HL-60 (cell line): ENCODE results near the gene FAM120AOS.

Experiments used
- DNase-seq, 2 experiments: peaks; one replicate each; pipeline ENCODE4 v3.0.0-alpha.2; 2010 to 2020; ENCODE audit warnings: low read depth in 1 of 2, low spot score in 1 of 2
- H3K27ac ChIP-seq: fragments of 250-450 bp; sonication (Bioruptor Pico); replicated peaks from 2 replicates; pipeline ENCODE4 v1.5.1; 2020; ENCODE audit warnings: mild to moderate bottlenecking, moderate library complexity
- H3K27me3 ChIP-seq: fragments of 250-450 bp; sonication (Bioruptor Pico); 2 replicates; pipeline ENCODE4 v1.5.1; 2021; ENCODE audit warnings: mild to moderate bottlenecking, moderate library complexity; ENCODE audit not compliant: insufficient read depth, poor library complexity, severe bottlenecking
- H3K4me3 ChIP-seq: replicated peaks from 2 replicates; pipeline ENCODE4 v1.5.1; 2011; ENCODE audit warnings: mild to moderate bottlenecking, control low read depth, low read length; ENCODE audit not compliant: insufficient read depth
- CTCF ChIP-seq: IDR thresholded peaks from one replicate; pipeline ENCODE4 v1.5.1; 2011; ENCODE audit warnings: low read length, control low read depth, inconsistent platforms; ENCODE audit not compliant: insufficient read depth
- GABPA ChIP-seq: IDR thresholded peaks from 2 replicates; pipeline ENCODE4 v1.6.1; 2012; ENCODE audit warnings: low read depth
- POLR2AphosphoS5 ChIP-seq: IDR thresholded peaks from 2 replicates; pipeline ENCODE4 v1.6.1; 2012; ENCODE audit warnings: low read depth
- REST ChIP-seq: IDR thresholded peaks from 2 replicates; pipeline ENCODE4 v1.6.1; 2012; ENCODE audit warnings: low read depth; ENCODE audit not compliant: insufficient replicate concordance
- SPI1 ChIP-seq: IDR thresholded peaks from 2 replicates; pipeline ENCODE4 v1.6.1; 2012; ENCODE audit warnings: low read depth, mild to moderate bottlenecking, borderline replicate concordance

Gene FAM120AOS

GRCh38 chr9:93467462-93467861, 14.1 kb upstream of the FAM120AOS start:
- Histone ChIP-seq H3K27ac (no peak overlapping the region), H3K4me3 (no peak overlapping the region), H3K27me3 (no peaks in the 10 kb centered on the region)
- DNase-seq = no peak
- no peak for TF ChIP-seq GABPA
- TF ChIP-seq REST = no peak
- no peak for TF ChIP-seq SPI1
- TF ChIP-seq CTCF = no peak
- TF ChIP-seq POLR2AphosphoS5 = no peak

- H3K4me3 ChIP-seq = no peak overlapping the region
- no peak for DNase-seq
- no peak for TF ChIP-seq POLR2AphosphoS5
- TF ChIP-seq REST = no peak
- no peak for TF ChIP-seq CTCF
- no peak for TF ChIP-seq SPI1
- TF ChIP-seq GABPA = no peak
- no peak overlapping the region for H3K27ac ChIP-seq
- no peaks in the 10 kb centered on the region for H3K27me3 ChIP-seq
Measured at GRCh38 chr9:93467062-93467416, 13.7 kb upstream of the FAM120AOS start.

GRCh38 chr9:93466416-93467061, 13.2 kb upstream of the FAM120AOS start:
- TF ChIP-seq REST (no peak), POLR2AphosphoS5 (no peak), SPI1 (no peak), CTCF (no peak), GABPA (no peak)
- Histone ChIP-seq H3K27me3 (no peaks in the 10 kb centered on the region), H3K4me3 (no peak overlapping the region), H3K27ac (no peak overlapping the region)
- DNase-seq = no peak
